HT-29 (cell line): Measurements from ENCODE around the gene RPSA. TPM values are rescaled to one million over a fixed set of nuclear protein-coding genes. Genes with fewer than 3 reads are reported as not detected.
"Not testable (repeated sequence)": the region's sequence is repeated elsewhere in the genome, so short reads cannot be mapped to it uniquely, and the experiment has no call there.

Experiments
- DNase-seq: peaks from one replicate; pipeline ENCODE4 v3.0.0-alpha.2; 2015; ENCODE audit warnings: low spot score
- small RNA-seq: library from RNA; depleted of rRNA; stranded (forward); fragments of <200 nt; gene quantifications from one replicate; pipeline ENCODE3, GENCODE V24; 2014
- total RNA-seq: library from RNA; depleted of rRNA; stranded (reverse); fragments of >200 nt; shearing (Covaris generic); gene quantifications from 2 replicates; pipeline ENCODE4 v1.2.3, GENCODE V29; 2014; rRNA removed

Gene RPSA
- total RNA-seq, 1 experiment from 2014 or later: 1,405 TPM

DNA sequence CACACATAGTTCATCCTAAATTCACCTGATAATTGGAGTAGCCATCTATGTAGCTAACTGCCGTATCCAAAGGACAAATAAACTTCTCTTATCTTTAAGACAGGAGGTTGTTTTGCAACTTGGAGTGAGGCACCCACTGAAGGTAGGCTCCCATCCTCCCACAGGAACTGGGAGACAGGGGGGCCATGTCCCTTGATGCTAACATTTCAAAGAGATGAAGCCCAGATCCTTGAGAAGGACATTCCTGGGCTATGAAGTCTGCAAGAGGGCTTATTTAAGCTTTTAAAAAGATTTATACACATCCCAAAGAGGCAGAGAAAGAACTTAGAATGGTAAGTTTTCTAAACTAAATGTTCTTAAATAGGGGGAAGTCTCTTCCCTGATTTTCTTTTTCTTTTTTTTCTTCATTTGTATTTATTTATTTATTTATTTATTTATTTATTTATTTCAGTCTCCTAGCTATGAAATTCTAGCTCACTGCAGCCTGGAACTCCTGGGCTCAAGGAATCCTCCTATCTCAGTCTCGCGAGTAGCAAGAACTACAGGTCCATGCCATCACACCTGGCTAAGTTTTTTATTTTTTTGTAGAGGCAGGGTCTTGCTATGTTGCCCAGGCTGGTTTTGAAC is 48.2 kb downstream of the RPSA start:
- DNase-seq: no peak

DNA sequence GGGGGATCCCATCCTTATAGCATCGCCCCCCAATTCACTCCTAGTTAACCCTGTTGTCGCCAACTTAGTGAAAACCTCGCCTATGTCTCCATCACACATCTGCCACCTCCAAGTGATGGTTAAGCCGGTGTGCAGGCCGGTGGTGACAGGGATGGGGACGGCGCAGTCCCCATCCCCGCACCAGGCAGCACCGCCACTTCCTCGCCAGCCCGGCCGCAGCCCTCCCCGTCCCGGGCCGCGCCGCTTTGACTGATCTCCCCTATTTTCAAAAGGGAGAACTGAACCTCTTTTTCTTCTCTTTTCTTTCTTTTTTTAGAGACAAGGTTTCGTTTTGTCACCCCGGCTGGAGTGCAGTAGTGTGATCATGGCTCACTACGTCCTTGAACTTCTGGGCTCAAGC is 49.6 kb downstream of the RPSA start:
- DNase-seq: no peak

GRCh38 chr3:39457361-39457760 is 50.8 kb downstream of the RPSA start:
- DNase-seq: no peak

DNA sequence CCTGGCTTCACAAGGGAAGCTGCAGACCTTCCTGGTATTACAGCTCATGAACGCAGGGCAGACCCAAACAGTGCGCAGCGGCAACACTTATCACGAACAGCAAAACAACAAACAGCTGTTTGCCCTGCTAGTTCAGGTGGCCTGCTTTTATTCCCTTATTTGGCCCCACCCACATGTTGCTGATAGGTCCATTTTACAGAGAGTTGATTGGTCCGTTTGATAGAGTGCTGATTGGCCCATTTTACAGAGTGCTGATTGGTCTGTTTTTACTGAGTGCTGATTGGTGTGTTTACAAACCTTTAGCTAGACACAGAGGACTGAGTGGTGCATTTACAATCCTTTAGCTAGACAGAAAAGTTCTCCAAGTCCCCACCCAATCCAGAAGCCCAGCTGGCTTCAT is 52.1 kb downstream of the RPSA start:
- not testable (repeated sequence) for DNase-seq

DNA sequence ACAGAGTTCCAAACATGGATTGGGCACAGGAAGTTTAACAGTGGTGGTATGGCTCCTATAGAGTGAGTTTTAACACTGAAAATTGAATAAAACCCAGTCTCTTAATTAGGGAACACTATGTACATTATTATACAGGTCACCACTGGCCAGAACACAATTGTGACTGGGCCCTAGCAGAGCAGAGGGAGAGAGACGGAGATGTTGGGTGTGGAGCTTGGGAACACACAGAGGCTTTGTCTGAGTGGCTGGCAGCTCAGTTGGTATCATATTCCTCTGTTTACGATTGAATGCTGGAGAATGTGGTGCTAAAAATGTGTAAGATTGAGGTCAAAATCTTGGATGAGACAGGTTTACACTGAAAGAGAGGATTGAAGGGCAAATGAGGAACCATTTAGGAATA is 54.2 kb downstream of the RPSA start:
- DNase-seq: no peak

Small RNAs within 50 kb of the gene (small RNA-seq; reads per million reads assigned to genes)
- gene SNORA6 (not detected), gene SNORA62 (not detected)

Other genes with a start within 250 kb of the RPSA start
- gene XIRP1, start 214.1 kb upstream of the RPSA start, total RNA-seq: not detected in 2 replicates
- gene CX3CR1, start 126.7 kb upstream of the RPSA start, total RNA-seq: not detected in 2 replicates
- gene CCR8, start 77.0 kb upstream of the RPSA start, total RNA-seq: not detected in 2 replicates
- 18.1 and 24.1 TPM in 2 replicates for gene SLC25A38, start 23.4 kb upstream of the RPSA start, total RNA-seq
- not detected in 2 replicates for gene MOBP, start 61.0 kb downstream of the RPSA start, total RNA-seq